GM23248 (cell line): ENCODE data around the gene SULT4A1.

Source experiments
- EZH2 ChIP-seq: fragments of 200-600 bp; sonication (generic); IDR thresholded peaks from 2 replicates; pipeline ENCODE4 v1.6.1; 2018; ENCODE audit warnings: antibody characterized with exemption, mild to moderate bottlenecking; ENCODE audit not compliant: insufficient read depth, poor library complexity, severe bottlenecking
- EZH2phosphoT487 ChIP-seq: fragments of 200-600 bp; sonication (generic); IDR thresholded peaks from 2 replicates; pipeline ENCODE4 v1.6.1; 2018; ENCODE audit warnings: antibody characterized with exemption, moderate library complexity, mild to moderate bottlenecking, low read depth; ENCODE audit not compliant: insufficient read depth

GRCh38 chr22:43812890-43813289 is 49.4 kb downstream of the SULT4A1 start:
- TF ChIP-seq EZH2: no peak
- TF ChIP-seq EZH2phosphoT487: no peak
